Globus pallidus (tissue), 1 donor: ENCODE results near the gene SH3PXD2B.

Source experiments
- DNase-seq: peaks from one replicate; pipeline ENCODE4 v3.0.0-alpha.2; 2015; ENCODE audit warnings: low spot score

SH3PXD2B gene

DNA sequence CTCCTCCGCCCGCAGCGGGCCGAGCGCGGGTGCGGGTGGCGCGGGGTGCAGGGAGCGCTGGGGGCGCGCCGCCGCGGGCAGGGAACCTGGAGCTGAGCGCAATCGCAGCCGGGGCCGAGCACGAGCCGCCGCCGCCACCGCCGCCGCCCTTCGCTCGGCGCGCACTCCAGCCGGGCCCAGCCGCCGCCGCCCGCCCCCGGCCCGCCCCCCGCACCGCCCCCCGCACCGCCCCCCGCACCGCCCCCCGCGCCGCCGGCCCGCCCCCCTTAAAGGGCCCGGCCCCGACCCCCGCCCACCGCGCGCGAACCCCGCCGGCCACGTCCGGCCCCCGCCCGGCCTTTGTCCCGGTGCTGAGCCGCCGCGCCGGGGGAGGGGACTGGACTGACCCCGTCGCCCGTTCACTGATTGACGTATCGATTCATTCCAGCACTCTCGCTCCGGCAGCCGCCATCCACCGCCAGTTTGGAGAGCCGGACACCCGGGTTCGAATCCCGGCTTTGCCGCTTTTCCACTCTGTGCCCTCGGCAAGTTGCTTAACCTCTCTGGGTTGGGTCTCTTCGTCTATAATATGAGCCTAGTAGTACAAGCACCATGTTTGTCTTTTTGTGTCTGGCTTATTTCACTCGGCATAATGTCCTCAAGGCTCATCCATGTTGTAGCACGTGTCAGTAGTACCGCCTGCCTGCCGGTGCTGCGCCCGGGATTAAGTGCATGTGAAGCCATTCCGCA, at the start of gene SH3PXD2B:
TSS of gene SH3PXD2B (minus strand) at position 168 of the 729 bp plus-strand sequence. CDS start 173 bp downstream, outside the sequence.
- no peak for DNase-seq

DNA sequence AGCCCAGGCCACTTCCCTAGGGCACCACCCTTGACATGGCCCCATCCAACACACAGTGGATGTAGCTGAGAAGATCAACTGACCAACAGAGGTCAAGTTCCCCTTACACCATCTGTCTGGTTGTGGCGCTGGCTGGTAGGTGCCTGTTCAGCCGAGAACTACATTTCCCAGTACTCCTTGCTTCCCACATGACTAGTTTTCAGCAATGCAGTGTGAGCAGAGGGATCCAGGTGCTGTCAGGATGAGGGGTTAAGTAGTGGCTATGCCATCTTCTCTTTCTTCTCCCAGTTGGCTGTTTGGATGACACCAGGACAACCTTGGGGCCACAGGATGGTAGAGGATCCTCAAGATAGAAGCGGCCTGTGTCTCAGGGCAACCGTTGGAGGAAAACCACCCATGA, 48.6 kb upstream of the SH3PXD2B start:
- no peak for DNase-seq

DNA sequence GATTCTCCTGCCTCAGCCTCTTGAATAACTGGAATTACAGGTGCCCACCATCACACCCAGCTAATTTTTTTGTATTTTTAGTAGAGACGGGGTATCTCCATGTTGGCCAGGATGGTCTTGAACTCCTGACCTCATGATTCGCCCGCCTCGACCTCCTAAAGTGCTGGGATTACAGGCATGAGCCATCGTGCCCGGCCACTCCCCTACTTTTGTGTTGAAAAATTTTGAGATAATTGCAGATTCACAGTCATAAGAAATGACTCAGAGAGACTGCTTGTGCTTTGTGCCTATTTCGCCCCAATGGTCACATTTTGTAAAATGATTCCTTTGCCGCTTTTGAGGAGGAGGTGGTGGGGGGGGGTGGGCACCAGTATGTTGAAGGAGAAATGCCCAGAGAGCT, 48.1 kb upstream of the SH3PXD2B start:
- no peak for DNase-seq

DNA sequence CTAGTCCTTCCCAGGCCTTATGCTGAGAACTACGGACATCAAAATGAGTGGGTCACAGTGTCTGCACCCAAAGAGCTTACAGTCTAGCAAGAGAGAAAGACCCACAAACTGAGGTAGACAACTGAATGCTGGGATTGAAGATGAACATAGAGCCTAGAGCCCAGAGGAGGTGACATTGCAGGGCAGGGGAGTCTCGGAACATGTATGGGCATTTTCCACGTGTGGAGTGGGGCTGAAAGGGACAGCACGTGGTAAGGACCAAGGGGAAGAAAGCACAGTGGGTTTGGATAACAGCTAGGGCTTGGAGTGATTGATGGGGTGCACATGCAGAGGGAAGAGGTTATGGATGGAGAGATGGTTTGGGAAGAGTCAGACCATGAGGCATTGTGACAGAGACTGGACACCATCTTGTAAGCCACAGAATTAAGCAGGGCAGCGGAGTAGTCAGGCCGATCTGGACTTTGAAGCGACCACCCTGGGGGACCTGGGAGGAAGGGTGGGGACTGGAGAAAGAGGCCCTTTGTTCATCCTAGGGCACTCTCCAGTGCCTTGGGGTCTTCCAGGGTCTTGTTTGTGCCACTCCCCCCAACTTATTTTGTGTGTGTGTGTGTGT, 47.5 kb upstream of the SH3PXD2B start:
- DNase-seq = no peak

DNA sequence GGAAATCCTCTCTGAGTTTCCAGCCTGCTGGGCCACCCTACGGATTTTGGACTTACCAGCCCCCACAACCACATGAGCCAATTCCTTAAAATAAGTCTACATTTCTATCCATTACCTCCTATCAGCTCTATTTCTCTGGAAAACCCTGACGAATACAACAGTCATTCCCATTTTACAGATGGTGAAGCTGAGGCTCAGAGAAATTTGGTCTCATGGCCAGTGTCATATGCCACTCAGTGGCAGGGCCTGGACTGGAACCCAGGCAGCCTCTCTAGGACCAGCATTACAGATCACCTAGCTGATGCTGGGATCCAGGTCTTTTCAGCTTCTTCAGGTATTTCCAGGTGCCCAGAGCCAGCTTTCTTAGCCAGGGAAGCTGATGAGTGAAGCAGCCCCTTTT, 45.0 kb upstream of the SH3PXD2B start:
- no peak for DNase-seq

DNA sequence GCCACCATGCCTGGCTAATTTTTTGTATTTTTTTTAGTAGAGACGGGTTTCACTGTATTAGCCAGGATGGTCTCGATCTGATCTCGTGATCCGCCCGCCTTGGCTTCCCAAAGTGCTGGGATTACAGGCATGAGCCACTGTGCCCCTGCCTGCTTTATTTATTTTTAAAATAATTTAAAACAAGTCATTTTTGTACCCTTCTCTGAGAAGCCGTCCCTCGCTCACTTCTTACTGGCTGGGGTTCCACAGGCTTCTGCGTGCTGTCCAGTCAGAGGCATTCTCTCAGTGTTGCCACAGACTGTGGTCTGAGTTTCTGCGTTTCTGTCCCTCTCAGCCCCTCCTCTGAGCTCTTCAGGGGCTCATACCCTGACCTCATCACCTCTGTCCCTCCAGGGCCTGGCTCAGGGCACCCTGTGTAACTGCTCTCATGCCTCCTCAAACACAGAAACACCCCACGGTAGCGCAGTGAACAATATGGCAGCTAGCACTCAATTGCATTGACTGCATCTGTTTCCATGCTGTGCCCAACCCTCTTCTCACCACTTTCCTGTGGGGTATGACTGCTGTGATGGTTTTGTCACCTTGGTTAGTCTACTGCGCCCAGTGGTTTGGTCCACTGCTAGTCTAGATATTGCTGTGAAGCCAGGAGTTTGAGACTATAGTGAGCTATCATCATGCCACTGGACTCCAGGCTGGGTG, 44.3 kb upstream of the SH3PXD2B start:
- no peak for DNase-seq

DNA sequence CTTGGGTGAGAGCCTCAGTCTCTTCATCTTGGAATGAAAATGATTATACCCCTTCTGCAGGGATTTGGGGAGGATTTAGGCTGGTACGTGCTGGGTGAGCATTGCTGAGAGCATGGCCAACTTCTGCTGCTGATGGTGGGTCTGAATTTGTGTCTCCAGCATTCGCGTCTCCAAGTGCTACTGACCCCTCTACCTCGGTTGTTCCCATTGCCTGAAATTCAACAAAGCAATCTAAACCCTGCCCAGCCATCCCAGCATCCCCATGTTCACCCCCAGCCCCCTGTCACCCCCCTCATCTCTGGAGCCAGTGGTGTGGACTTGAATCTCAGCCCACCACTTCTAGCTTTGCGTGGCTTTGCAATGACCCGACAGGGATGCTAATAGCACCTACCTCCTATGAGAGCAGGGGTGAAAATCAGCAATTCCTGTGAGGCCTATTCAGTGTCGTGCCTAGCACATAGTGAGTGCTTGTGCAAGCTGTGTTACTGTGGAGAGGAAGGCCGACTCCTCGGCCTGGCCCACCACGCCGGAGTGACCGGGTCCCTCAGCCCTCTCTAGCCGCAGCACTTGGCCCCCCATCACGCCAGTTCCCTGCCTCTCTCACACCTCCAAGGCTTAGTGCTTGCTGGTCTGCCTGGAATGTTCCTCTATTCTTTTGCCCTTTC, 43.4 kb upstream of the SH3PXD2B start:
- no peak for DNase-seq

DNA sequence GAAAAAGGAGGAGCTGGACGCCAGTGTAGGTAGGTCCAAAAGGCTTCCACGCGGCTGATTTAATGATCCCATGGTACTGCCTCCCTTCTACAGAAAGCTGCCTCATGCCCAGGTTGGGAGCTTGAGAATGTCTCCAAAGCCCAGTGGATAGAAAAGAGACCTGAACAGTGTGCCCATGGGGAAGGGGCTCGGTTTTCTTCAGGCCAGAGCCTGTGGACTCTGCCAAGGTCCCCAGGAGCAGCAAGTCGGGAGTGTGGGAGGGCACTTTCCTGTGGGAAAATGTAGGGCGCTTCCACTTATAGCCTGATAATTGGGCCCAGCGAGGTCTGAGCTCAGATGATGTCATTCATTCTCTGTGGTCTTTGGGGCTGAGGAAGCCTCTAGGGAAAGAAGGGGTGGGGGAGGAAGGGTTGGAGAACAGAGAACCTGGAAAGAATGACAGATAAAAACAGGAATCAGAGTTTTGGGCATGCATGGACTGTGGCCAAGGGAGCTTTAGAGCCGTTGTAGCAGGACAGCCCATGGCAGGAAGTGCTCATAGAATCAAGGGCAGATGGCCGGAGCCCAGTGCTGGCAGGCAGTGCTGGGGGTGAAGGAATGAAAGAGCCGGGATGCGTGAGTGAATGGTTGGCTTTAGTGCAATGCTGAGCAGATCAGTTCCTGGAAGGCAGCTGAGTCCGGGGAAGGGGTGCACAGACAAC, 42.5 kb upstream of the SH3PXD2B start:
- DNase-seq = peak; percentile 59

DNA sequence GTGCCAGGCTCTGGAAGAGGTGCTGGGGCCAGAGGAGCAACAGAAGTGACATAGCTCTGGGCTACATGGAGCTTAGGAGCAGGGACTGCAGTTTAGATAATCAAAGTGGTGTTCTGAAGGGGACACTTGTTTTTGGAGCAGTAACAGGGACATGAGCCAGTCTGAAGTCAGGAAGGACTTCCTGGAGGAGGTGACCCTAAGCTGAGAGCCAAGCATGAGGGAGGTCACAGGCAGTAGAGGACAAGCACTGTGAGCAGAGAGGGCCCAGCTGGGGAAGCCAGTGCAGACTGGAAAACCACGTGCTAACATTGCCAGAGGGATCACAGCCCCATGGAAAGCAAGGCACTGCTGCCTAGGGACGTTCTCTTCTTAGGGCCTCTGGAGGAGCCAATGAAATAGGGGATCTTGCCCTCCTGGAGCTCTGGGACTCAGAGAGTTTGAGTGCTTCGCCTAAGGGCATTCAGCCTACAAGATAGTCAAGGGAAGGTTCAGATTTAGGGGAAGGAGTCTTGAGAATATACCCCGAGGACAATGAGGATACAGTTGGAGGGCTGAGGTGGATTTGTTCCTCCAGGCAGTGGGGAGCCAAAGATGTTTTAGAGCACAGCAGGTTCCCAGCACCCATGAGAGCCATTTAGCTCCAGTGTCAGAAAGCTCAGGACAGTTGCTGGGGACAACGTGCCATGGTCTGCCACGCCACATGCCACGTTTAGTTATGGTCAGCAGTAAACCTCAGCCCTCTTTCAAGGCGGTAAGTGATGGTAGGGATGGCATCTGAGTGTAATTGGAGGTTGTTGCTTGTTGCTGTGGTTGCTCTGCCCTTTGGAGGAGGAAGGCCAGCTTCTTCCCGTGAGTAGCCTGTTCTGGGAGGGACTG, 40.5 kb upstream of the SH3PXD2B start:
- DNase-seq = no peak

DNA sequence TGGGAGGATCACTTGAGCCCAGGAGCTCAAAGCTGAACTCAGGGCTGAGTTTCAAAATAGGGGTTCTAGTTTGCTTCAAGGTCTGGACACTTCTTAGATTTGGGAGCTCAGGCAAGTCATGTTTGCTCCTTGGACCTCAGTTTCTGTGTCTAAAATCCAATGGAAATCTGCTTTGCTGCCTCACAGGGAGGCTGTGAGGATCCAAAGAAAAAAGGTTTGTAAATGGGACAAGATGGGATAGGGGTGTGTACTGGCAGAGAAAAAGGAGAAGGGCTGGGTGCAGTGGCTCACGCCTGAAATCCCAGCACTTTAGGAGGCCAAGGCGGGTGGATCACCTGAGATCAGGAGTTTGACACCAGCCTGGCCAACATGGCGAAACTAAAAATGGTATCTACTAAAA, 39.6 kb upstream of the SH3PXD2B start:
- no peak for DNase-seq

DNA sequence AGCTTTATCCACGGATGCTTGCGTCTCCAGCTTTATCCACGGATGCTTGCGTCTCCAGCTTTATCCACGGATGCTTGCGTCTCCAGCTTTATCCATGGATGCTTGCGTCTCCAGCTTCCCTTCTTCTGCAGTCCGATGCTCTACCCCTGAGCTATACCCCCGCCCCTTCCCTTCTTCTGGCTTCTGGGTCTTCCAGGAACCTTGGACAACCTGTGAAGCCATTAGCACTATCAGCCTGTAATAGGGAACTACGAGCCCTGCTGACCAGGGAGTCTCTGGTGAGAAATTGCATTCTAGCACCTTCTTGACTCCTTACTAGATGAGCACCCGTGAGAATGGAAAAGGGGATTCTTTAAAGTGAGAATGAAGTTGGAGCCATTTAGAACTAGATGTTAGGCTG, 39.1 kb upstream of the SH3PXD2B start:
- DNase-seq = no peak

DNA sequence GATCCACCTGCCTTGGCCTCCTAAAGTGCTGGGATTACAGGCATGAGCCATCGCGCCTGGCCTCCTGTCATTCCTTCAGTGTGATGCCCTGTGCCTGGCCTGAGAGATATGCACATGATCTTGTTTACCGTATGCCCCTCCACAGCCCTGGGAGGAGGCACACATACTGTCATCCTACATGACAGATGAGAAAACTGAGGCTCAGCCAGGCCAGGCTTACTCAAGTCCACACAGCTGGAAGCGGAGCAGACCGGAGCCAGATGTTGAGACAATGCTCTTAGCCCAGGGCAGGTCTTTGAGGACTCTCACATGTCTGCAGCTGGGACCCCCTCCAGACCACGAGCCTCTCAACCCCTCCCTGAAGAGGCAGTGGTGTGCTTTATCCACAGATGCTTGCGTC, 38.7 kb upstream of the SH3PXD2B start:
- DNase-seq = no peak

DNA sequence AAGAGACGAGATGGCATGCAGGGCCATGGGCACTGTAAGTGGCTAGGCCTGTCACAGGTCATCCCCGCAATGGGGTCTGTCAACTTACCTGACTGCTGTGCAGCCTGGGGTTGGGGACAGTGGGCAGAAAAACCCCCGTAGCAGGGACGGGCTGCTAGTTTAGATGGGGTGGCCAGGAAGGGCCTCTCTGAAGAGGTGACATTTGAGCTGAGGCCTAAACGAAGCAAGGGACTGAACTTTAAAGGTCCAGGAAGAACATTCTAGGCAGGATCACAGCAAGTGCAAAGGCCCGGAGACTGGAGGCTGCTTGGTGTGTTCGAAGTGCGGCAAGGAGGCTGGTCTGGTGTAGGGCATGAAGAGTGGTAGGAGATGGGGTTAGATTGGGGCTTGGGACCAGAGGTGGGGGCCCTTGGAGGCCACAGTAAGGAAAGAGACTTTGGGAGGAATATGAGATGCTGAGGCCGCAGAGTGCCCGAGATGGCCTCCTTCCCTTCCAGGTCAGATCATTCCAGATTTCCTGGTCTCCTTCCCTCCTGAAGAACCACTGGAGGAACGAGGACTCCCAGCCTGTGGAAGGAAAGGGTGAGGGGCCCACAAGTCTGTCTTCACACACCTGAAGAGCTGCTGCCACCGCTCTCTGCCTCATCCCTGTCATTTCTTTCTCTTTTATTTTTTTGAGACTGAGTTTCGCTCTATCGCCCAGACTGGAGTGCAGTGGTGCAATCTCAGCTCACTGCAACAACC, 37.9 kb upstream of the SH3PXD2B start:
- no peak for DNase-seq

DNA sequence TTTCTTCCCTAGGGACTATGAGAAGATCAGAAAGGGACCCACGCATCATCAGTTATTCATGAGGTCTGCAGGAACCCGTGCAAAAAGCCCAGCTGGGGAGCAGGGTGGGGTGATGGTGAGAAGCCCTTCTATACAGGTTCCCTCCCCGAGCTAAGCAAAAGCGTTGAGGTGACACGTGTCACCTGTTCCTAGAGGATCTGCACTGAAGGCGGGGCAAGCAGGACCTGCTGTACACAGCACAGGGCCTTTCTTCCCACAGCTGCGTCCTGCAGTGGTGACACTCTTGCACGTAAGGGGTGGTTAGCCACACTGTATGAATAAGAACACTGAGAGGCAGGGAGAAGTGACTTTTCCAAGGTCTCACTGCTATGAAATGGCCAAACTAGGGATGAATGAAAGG, 37.2 kb upstream of the SH3PXD2B start:
- DNase-seq = no peak

DNA sequence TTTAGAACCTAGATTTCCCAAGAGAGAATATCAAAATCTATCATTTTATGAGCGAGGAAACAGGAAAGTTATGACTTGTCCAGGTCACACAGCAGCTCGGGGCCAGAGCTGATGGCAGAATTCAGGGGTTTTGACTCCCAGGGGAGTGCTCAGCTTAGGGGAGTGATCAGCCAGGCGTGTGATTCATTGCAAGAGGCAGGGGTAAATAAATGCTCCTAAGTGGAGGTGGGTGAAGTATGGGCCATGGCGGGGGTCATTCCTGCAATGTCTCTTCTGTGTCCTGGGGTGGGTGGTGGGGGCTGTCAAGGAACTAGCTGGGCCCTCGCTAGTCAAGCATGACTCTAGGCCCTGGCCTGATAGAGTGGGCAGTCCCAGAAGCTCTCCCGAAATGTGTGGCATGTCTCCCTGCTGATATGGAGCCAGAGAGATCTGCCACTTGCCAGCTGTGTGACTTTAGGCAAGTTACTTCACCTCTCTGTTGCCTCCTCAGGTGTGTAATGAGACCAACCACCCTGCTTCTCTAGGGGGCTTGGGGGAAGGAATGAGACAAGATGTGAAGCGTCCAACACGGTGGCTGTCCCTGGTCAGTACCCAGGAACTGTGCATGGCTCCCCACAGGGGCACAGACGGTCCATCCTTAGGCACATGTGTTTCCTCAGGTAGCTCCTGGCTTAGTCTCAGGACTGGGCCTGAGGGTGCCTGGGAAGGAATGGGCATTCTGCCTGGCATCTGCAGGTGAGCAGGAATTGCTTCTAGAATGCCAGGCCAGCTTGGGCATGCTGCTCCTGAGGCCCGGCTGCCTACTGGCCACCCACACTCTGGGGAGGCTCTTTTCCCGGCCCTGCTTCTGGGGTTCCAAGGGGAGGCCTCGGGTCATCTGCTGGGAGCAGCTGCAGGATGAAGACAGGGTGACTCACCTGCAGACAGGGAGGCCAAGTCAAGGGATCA, 36.5 kb upstream of the SH3PXD2B start:
- DNase-seq = no peak

DNA sequence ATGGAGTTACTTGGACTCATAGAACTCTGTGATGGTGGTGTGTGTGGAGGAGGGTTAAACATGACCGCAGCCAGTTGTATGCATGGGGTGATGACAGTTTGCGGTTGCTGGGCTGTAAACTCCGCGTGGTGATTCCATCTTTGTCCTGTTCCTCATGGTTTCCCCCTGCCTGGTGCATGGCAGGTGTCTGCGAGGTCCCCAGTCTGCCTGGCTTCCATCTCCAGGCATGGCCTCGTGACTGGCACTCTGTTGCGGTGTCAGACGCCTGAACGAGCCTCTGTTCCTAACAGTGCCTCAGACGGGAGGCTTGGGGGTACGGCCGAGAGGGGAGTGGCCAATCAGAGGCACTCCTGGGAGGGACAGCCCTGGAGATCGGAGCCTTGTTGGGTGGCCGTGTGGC, 33.9 kb upstream of the SH3PXD2B start:
- DNase-seq = no peak

DNA sequence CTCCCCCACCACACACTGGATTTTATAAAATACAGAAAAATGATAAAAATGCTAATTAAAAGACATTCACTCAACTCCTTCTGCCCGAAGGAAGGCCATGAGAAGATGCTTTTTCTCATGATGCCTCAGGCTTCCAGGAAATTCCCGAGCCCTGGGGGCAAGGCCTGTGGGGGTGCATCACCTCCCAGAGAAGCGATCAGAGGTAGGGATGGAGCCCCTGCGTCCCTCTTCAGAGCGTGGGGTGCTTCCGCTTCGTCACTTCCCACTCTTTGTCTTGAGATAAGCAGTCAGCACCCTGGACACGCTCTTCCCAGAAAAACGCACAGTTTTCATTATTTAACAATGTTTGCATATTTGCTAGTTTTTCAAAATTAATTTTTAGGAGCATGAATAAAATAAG, 33.3 kb upstream of the SH3PXD2B start:
- no peak for DNase-seq

DNA sequence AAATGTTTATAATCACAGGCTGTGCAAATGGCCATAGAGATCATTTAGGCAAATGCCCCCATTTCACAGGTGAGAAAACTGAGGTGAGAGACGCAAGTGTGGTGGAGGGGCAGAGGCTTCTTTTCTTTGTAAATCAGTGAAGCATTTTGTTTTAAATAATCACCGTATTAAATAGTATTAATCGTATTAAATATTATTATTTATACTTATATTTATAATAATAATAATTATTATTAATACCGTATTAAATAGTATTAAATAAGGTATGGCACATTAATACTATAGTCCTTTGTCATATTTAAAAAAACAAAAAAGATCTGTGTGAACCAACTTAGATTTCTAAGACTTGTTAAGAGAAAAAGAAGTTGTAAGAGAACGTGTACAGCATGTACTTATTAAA, 32.6 kb upstream of the SH3PXD2B start:
- no peak for DNase-seq

DNA sequence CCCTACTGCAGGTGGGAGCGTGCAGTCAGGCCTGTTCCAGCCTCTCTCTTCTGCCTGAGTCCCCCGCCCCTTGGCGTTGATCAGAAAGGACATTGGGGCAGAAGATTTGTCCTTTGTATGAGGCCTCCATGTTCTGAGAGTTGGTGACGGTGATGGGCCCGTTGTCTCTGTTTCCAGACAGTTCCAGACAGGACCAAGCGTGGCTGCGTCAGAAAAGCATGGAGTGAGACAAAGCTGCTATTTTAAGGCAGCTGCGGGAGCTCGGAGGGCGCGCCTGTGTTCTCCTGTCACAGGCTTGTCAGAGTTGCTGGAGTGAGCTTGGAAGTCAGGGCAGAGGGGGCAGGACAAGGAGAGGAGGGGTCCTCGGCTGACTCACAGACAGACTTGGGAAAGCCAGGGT, 32.1 kb upstream of the SH3PXD2B start:
- peak; percentile 26 for DNase-seq
